IMR-90 (cell line): ENCODE data around the gene PARP16. TPM values are rescaled to one million over a fixed set of nuclear protein-coding genes. Genes with fewer than 3 reads are reported as not detected.

ENCODE experiments used
- ATAC-seq: fragments of 200-7000 bp; cut with Tn5 transposase; 2 replicates; pipeline ENCODE4 v1.9.1; 2020; ENCODE audit warnings: low read depth, mild to moderate bottlenecking, moderate library complexity
- BruUV-seq: library from RNA; stranded (reverse); fragments of 400-500 nt; replicated peaks from 2 replicates; lab custom pipeline; 2021; lab: Mats Ljungman, UMichigan
- CTCF ChIA-PET: fragments of 300-600 bp; formaldehyde crosslinking; extraction: SDS; loops from one replicate; lab custom pipeline; 2021; ENCODE audit warnings: antibody characterized with exemption; lab: Yijun Ruan, JAX
- POLR2A ChIA-PET: fragments of 300-600 bp; sonication (Branson Sonifier 250); formaldehyde crosslinking; loops from one replicate; lab custom pipeline; 2022; ENCODE audit warnings: antibody characterized with exemption; ENCODE audit not compliant: unreplicated experiment; lab: Charles Lee
- DNase-seq: peaks from one replicate; pipeline ENCODE4 v3.0.0; 2013
- H2AFZ ChIP-seq: replicated peaks from 2 replicates; pipeline ENCODE3; 2013; ENCODE audit warnings: low read length, mild to moderate bottlenecking; ENCODE audit not compliant: poor library complexity
- H2AK5ac ChIP-seq: 2 replicates; pipeline ENCODE4 v1.6.1; 2013; ENCODE audit warnings: low read depth, low read length, inconsistent platforms
- H2AK9ac ChIP-seq: replicated peaks from 2 replicates; pipeline ENCODE3; 2013; ENCODE audit warnings: mild to moderate bottlenecking, low read depth, low read length, moderate library complexity; ENCODE audit not compliant: poor library complexity
- H2BK120ac ChIP-seq: 2 replicates; pipeline ENCODE4 v1.6.1; 2013; ENCODE audit warnings: low read depth, low read length, inconsistent platforms
- H2BK15ac ChIP-seq: 3 replicates; pipeline ENCODE4 v1.6.1; 2013; ENCODE audit warnings: low read depth, low read length, inconsistent platforms
- H2BK20ac ChIP-seq: 2 replicates; pipeline ENCODE4 v1.6.1; 2013; ENCODE audit warnings: low read depth, mild to moderate bottlenecking, inconsistent platforms, low read length, moderate library complexity
- H2BK5ac ChIP-seq: 2 replicates; pipeline ENCODE4 v1.6.1; 2013; ENCODE audit warnings: mild to moderate bottlenecking, low read depth, low read length, inconsistent platforms; ENCODE audit not compliant: poor library complexity, severe bottlenecking
- H3K14ac ChIP-seq: replicated peaks from 2 replicates; pipeline ENCODE4 v1.6.1; 2013; ENCODE audit warnings: low read depth, low read length, inconsistent platforms
- H3K18ac ChIP-seq: 2 replicates; pipeline ENCODE4 v1.6.1; 2013; ENCODE audit warnings: low read depth, low read length, control low read depth
- H3K23ac ChIP-seq: 2 replicates; pipeline ENCODE4 v1.6.1; 2013; ENCODE audit warnings: low read depth, low read length, inconsistent platforms
- H3K27ac ChIP-seq: 2 replicates; pipeline ENCODE4 v1.5.1; 2013; ENCODE audit warnings: mild to moderate bottlenecking, control low read depth, low read length; ENCODE audit not compliant: insufficient read depth
- H3K27me3 ChIP-seq: 2 replicates; pipeline ENCODE4 v1.6.1; 2013; ENCODE audit warnings: low read length; ENCODE audit not compliant: control insufficient read depth, insufficient read depth
- H3K36me3 ChIP-seq: 2 replicates; pipeline ENCODE4 v1.6.1; 2013; ENCODE audit warnings: low read length, mixed read lengths; ENCODE audit not compliant: control insufficient read depth, insufficient read depth
- H3K4ac ChIP-seq: 2 replicates; pipeline ENCODE4 v1.6.1; 2013; ENCODE audit warnings: low read depth, low read length, inconsistent platforms
- H3K4me1 ChIP-seq: 2 replicates; pipeline ENCODE4 v1.6.1; 2013; ENCODE audit warnings: low read length, mixed read lengths; ENCODE audit not compliant: control insufficient read depth, insufficient read depth
- H3K4me2 ChIP-seq: 2 replicates; pipeline ENCODE4 v1.6.1; 2013; ENCODE audit warnings: low read depth, mild to moderate bottlenecking, control low read depth, low read length, moderate library complexity
- H3K4me3 ChIP-seq: 2 replicates; pipeline ENCODE4 v1.5.1; 2013; ENCODE audit warnings: low read depth, mild to moderate bottlenecking, control low read depth, low read length, moderate library complexity; ENCODE audit not compliant: insufficient read depth
- H3K56ac ChIP-seq: 2 replicates; pipeline ENCODE4 v1.6.1; 2013; ENCODE audit warnings: low read length, inconsistent platforms; ENCODE audit not compliant: insufficient read depth; ENCODE audit errors: extremely low read depth
- H3K79me1 ChIP-seq, 2 experiments: 2 replicates each; pipeline ENCODE4 v1.6.1; 2013; ENCODE audit warnings: low read length in 2 of 2, inconsistent platforms in 1 of 2, low read depth in 1 of 2
- H3K9ac ChIP-seq: 2 replicates; pipeline ENCODE4 v1.6.1; 2013; ENCODE audit warnings: low read depth, low read length, control low read depth
- H3K9me1 ChIP-seq: 2 replicates; pipeline ENCODE4 v1.6.1; 2013; ENCODE audit warnings: low read length, inconsistent platforms; ENCODE audit not compliant: insufficient read depth
- H3K9me3 ChIP-seq: 2 replicates; pipeline ENCODE4 v1.6.1; 2013; ENCODE audit warnings: low read length; ENCODE audit not compliant: control insufficient read depth, insufficient read depth
- H4K20me1 ChIP-seq: 2 replicates; pipeline ENCODE4 v1.6.1; 2013; ENCODE audit warnings: low read length, inconsistent platforms; ENCODE audit not compliant: insufficient read depth
- H4K5ac ChIP-seq: 2 replicates; pipeline ENCODE4 v1.6.1; 2013; ENCODE audit warnings: mild to moderate bottlenecking, low read depth, low read length, control low read depth
- H4K8ac ChIP-seq, 2 experiments: 2 replicates each; pipeline ENCODE4 v1.6.1; 2013; ENCODE audit warnings: low read depth in 2 of 2, low read length in 2 of 2, control low read depth in 1 of 2, inconsistent platforms in 1 of 2
- H4K91ac ChIP-seq: 2 replicates; pipeline ENCODE4 v1.6.1; 2013; ENCODE audit warnings: low read depth, low read length, inconsistent platforms; ENCODE audit not compliant: insufficient read depth
- BHLHE40 ChIP-seq: fragments of 150-350 bp; IDR thresholded peaks from 2 replicates; pipeline ENCODE4 v1.6.1; 2016; ENCODE audit warnings: mild to moderate bottlenecking, low read depth, low read length
- CEBPB ChIP-seq: IDR thresholded peaks from 2 replicates; pipeline ENCODE4 v1.6.1; 2012; ENCODE audit warnings: low read depth, low read length, improper control_type of control experiment
- CHD1 ChIP-seq: IDR thresholded peaks from 2 replicates; pipeline ENCODE4 v1.6.1; 2012; ENCODE audit warnings: low read depth, low read length, improper control_type of control experiment
- CTCF ChIP-seq: conservative IDR thresholded peaks from 2 replicates; pipeline ENCODE4 v1.5.1; 2012; ENCODE audit warnings: mild to moderate bottlenecking, low read depth, low read length, improper control_type of control experiment
- ELK1 ChIP-seq: fragments of 150-350 bp; IDR thresholded peaks from 2 replicates; pipeline ENCODE4 v1.6.1; 2016; ENCODE audit warnings: low read depth, mild to moderate bottlenecking, low read length, moderate library complexity, borderline replicate concordance
- FOS ChIP-seq: fragments of 150-350 bp; IDR thresholded peaks from 2 replicates; pipeline ENCODE4 v1.6.1; 2016; ENCODE audit warnings: low read depth, low read length
- MAFK ChIP-seq: IDR thresholded peaks from 2 replicates; pipeline ENCODE4 v1.6.1; 2012; ENCODE audit warnings: low read depth, low read length, improper control_type of control experiment
- MAZ ChIP-seq: IDR thresholded peaks from 2 replicates; pipeline ENCODE4 v1.6.1; 2012; ENCODE audit warnings: low read depth, mild to moderate bottlenecking, low read length, improper control_type of control experiment, moderate library complexity, borderline replicate concordance
- MXI1 ChIP-seq: IDR thresholded peaks from 2 replicates; pipeline ENCODE4 v1.6.1; 2012; ENCODE audit warnings: low read depth, mild to moderate bottlenecking, low read length, moderate library complexity, borderline replicate concordance
- NFE2L2 ChIP-seq: fragments of 150-350 bp; IDR thresholded peaks from 2 replicates; pipeline ENCODE4 v1.6.1; 2016; ENCODE audit warnings: low read depth, mild to moderate bottlenecking, low read length
- POLR2A ChIP-seq: IDR thresholded peaks from 2 replicates; pipeline ENCODE4 v1.6.1; 2012; ENCODE audit warnings: mild to moderate bottlenecking, low read depth, low read length
- RAD21 ChIP-seq: IDR thresholded peaks from 2 replicates; pipeline ENCODE4 v1.6.1; 2012; ENCODE audit warnings: low read length, improper control_type of control experiment
- RCOR1 ChIP-seq: IDR thresholded peaks from 2 replicates; pipeline ENCODE4 v1.6.1; 2012; ENCODE audit warnings: mild to moderate bottlenecking, low read length, improper control_type of control experiment; ENCODE audit not compliant: insufficient replicate concordance
- RFX5 ChIP-seq: IDR thresholded peaks from 2 replicates; pipeline ENCODE4 v1.8.0; 2012; ENCODE audit warnings: low read depth, mild to moderate bottlenecking, low read length, moderate library complexity
- SMC3 ChIP-seq: fragments of 150-350 bp; IDR thresholded peaks from 2 replicates; pipeline ENCODE4 v1.6.1; 2016; ENCODE audit warnings: low read depth, mild to moderate bottlenecking, antibody characterized with exemption, low read length, moderate library complexity
- USF2 ChIP-seq: fragments of 150-350 bp; IDR thresholded peaks from 2 replicates; pipeline ENCODE4 v1.6.1; 2017; ENCODE audit warnings: mild to moderate bottlenecking, antibody characterized with exemption, low read length, low read depth
- WGBS, 2 experiments: methylation state at CpG; one replicate each; pipeline versions ENCODE4 v1.1.5 to v1.1.7; 2013; ENCODE audit warnings: missing lambda C conversion rate in 2 of 2; ENCODE audit not compliant: insufficient read length in 1 of 2; ENCODE audit errors: extremely low coverage in 2 of 2; 5-methylcytosine and 5-hydroxymethylcytosine counted together
- dilution Hi-C: fragments of 300-500 bp; cut with HindIII; formaldehyde crosslinking; loops from one replicate; pipeline ENCODE4 v1.14.3; 2018; ENCODE audit warnings: low sequenced_read_pairs; ENCODE audit not compliant: unreplicated experiment
- in situ Hi-C: fragments of 300-500 bp; cut with MboI; formaldehyde crosslinking; loops from 3 replicates; pipeline ENCODE4 v1.14.3; 2019; ENCODE audit warnings: low sequenced_read_pairs, inconsistent platforms, mixed read lengths
- intact Hi-C: fragments of 100-400 bp; cut with micrococcal nuclease; formaldehyde crosslinking; loops from 2 replicates; pipeline ENCODE4 v1.10.0; 2022
- polyA plus RNA-seq, 3 experiments: library from polyadenylated mRNA; depleted of rRNA; stranded (reverse); fragments of >200 nt; gene quantifications; 2 replicates each; pipeline ENCODE4 v1.2.3, GENCODE V29; 2012; ENCODE audit warnings: low replicate concordance in 1 of 3
- total RNA-seq: library from RNA; depleted of rRNA; stranded (reverse); fragments of >200 nt; gene quantifications from 2 replicates; pipeline ENCODE4 v1.2.3, GENCODE V29; 2012

Gene PARP16
- total and polyA plus RNA-seq, 2 of the 4 experiments (the other 2 are of a cell fraction): 1.3 to 5.0 TPM

GRCh38 chr15:65268411-65268810 lies 18.3 kb downstream of the PARP16 start:
- no peak for DNase-seq
- Histone ChIP-seq H3K79me1 (peaks cover 0 to 4% of the 10 kb centered on the region in 2 experiments; a peak in 3 of 4 replicates), H3K4me2 (no peak overlapping the region), H3K14ac (no peak overlapping the region), H3K18ac (no peak overlapping the region), H2BK120ac (no peak overlapping the region), H3K27ac (no peak overlapping the region), H3K56ac (no peak overlapping the region), H4K5ac (no peak overlapping the region), H3K23ac (no peak overlapping the region), H3K9me1 (peaks cover 3% of the 10 kb centered on the region; the same call in 1 of the 2 replicates), H4K8ac (no peak overlapping the region), H3K9me3 (no peaks in the 10 kb centered on the region), H3K27me3 (no peaks in the 10 kb centered on the region), H3K4me1 (peaks cover 2% of the 10 kb centered on the region; the same call in 1 of the 2 replicates), H3K36me3 (no peaks in the 10 kb centered on the region), H2BK5ac (no peak overlapping the region), H3K4ac (no peak overlapping the region), H4K20me1 (no peaks in the 10 kb centered on the region), H3K4me3 (no peak overlapping the region), H2AK9ac (no peak overlapping the region), H4K91ac (no peak overlapping the region), H3K9ac (no peak overlapping the region), H2AFZ (no peak overlapping the region), H2AK5ac (no peak overlapping the region), H2BK20ac (no peak overlapping the region), H2BK15ac (no peak overlapping the region)
- ATAC-seq: no peak
- in situ Hi-C loops (no loop called here), intact Hi-C loops (no loop called here), dilution Hi-C loops (no loop called here)
- no peak for TF ChIP-seq MXI1
- TF ChIP-seq RCOR1: no peak
- no peak for TF ChIP-seq ELK1
- TF ChIP-seq MAZ: no peak
- no peak for TF ChIP-seq MAFK
- TF ChIP-seq USF2: no peak
- TF ChIP-seq CHD1: no peak
- no peak for TF ChIP-seq NFE2L2
- TF ChIP-seq RAD21: no peak
- TF ChIP-seq SMC3: no peak
- no peak for TF ChIP-seq FOS
- no peak for TF ChIP-seq POLR2A
- TF ChIP-seq BHLHE40: no peak
- no peak for TF ChIP-seq CTCF
- TF ChIP-seq RFX5: no peak
- no peak for TF ChIP-seq CEBPB
- no TSS peak for BruUV-seq
- WGBS, 2 experiments: 100% methylated on average over 2 of the region's 4 CpGs; no CpG with 5 or more reads in 1 of the 2 experiments
- ChIA-PET CTCF (no interaction called here), POLR2A (no interaction called here)
